NCI-H1417 (cell line): ENCODE results near the gene TRIP6.

Experiments used
- DNase-seq, 3 experiments: peaks; one replicate each; lab custom pipeline; 2025; lab: John Stamatoyannopoulos, UW

The TRIP6 gene, protein sequence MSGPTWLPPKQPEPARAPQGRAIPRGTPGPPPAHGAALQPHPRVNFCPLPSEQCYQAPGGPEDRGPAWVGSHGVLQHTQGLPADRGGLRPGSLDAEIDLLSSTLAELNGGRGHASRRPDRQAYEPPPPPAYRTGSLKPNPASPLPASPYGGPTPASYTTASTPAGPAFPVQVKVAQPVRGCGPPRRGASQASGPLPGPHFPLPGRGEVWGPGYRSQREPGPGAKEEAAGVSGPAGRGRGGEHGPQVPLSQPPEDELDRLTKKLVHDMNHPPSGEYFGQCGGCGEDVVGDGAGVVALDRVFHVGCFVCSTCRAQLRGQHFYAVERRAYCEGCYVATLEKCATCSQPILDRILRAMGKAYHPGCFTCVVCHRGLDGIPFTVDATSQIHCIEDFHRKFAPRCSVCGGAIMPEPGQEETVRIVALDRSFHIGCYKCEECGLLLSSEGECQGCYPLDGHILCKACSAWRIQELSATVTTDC

DNA sequence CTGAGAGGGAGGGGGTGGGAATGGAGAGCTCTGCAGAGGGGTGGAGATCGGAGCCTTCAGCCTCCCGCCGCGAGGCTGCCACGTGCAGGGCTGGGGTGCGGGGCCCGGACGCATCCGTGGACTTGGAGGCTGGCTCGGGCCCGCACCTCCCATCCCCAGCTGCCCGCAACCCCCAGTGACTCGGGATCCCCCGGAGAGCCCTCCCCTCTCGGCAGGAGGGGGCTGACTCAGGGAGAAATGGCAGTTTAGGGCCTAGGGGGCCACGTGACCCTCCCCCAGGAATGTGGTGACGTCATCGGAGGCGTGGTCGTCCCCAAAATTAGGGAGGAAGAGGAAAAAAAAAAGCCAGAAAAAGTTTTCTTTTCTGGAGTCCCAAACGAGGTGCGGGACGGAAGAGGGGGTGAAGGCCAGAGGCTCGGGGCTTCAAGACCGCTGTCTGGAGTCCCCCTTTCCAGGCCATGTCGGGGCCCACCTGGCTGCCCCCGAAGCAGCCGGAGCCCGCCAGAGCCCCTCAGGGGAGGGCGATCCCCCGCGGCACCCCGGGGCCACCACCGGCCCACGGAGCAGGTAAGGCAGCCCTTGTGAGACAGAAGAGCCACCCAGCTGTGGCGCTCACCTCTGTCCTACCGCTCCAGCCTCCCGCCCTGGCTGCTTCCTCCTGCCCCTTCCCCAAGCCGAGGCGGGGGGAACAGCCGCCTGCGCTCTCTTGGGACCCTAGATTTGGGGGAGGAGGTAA, at the start of gene TRIP6:
Gene TRIP6, plus strand, starts transcription at position 348 of the 736 bp plus-strand sequence. Its CDS starts 111 bp downstream, at position 459.
- DNase-seq = peak in 2 of 3 experiments; percentile 39 to 46

- DNase-seq = no peak
These were observed 48.8 kb upstream of the TRIP6 start for GRCh38 chr7:100818366-100818765.

- DNase-seq = no peak
These were observed 48.4 kb upstream of the TRIP6 start for GRCh38 chr7:100818825-100819224.

GRCh38 chr7:100819586-100819985, 47.6 kb upstream of the TRIP6 start:
- no peak for DNase-seq

DNA sequence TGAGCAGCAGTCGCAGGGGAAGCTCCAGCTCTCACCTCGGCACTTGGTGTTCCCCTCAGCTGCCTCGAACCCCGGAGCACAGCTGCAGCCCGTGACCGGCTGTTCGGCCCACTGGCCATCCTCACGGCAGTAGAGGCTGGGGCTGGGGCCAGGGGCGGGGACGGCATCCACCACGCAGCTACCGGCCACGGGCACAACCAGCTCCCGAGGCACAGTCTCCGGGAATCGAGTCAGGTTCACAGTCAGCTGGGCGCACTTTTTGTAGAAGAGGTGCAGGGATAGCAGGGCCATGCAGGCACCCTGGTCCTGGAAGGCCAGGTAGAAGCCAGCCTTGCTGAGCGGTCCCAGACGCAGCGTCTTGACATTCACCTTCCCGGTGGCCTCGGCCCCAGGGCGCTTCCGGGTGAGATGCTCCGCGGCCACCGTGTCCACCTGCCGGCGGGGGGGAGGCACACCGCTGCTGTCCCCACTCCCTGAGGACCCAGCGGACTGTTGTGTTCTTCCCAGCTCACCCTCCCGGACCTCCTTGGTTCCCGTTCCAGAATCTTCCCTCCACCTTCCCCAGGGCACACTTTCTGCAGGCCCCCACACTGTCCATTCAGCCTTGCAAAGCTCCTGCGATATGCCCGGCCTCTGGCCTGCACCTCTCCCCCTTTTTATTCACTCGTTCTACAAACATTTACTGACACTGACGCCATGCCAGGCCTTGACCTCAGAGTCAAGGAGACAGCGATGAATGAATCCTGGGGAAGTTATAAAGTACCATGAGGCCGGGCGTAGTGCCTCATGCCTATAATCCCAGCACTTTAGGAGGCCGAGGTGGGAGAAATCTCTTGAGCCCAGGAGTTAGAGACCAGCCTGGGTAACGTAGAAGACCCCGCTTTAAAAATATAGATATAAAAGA, 44.7 kb upstream of the TRIP6 start:
- no peak for DNase-seq

DNA sequence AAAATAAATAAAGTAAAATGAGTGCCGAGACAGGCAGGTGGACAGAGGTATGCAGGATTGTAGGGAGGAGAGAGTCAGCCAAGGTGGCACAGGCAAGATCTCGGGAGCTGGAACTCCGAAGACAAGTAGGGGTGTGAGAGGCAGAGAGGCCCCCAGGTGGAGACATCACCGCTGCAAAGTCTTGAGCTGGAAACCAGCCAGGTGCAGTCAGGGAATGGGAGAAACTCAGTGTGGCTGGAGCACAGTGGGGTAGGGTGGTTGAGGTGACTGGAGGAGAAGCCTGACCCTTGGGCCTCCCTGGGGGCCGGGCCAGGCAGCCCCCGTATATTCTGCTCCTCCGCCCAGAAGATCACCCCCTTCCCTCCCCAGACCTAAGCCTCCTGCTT, 44.1 kb upstream of the TRIP6 start:
- no peak for DNase-seq

DNA sequence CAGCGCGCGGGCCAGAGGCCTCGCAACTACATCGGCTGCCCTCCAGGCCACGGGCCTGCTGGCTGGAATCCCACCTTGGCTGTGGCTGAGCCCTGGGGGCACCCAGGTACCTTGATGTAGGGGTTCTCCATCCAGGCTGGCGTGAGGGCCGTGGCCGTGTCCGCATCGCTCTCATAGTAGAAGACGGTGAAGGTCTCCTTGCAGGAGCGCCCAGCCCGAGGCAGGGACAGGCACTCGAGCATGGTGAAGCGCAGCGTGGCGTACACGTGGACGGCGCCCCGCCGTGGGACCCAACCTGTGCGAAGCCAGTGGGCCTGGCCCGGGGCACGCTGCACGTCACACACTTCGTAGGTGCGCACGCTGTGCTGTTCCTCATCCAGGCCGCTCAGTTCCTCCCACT, 43.7 kb upstream of the TRIP6 start:
- no peak for DNase-seq

DNA sequence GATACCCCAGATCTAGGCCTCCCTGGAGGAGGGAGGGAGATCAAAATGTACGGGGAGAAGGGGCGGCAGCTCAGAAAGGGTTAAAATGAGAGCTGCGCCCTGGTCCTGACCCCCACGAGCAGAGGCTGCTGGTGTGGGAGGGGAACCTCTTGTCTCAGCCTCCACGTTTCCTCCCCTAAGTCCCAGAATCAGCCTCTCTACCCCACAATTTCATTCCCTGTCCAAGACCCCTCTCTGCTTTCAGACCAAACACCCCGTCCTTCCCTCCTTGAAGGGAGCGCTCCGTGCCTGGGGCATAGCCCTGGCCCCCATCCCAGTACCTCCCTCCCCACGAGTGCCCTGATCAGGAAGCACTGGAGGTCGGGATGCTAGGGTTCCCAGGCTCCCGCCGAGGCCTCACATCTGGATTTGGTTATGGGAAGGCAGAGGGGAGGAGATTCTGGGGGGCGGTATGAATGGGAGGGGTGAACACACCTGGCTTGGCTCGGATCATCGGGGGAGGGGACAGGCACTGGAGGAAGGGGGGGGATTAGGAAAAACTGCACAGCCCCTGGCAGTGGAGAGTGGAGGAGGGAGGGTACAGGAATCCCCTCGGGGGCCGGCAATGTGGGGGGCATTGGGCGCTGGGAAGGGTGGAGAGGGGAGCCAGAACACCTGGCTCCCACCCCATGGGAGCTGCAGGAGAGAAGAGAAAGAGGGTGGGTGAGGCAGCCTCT, 42.5 kb upstream of the TRIP6 start:
- DNase-seq = no peak

DNA sequence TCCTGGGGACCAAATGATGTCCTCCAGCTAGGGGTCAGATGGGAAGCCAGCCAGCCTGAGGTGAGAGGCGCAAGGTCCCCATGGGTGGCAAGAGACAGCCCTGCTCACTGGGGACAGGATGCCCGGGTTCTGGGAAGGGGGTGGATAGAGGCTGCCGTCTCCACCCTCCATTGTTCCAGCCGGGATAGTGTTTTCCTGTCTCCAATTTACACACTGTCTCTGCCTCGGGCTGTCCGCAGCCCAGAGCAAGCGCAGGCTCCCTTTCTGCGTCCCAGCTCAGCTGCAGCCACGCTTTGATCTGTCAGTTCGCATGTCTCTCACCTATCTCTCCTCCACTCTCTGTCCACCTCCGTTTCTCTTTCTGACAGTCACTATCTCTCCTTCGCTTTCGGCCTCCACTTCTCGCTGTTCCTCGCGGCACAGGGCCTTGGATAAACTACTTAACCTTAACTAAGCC, 41.9 kb upstream of the TRIP6 start:
- no peak for DNase-seq

- peak in 2 of 3 experiments; percentile 38 to 66 for DNase-seq
These were observed 41.3 kb upstream of the TRIP6 start for GRCh38 chr7:100825751-100826513.

- no peak for DNase-seq
These were observed 40.5 kb upstream of the TRIP6 start for GRCh38 chr7:100826514-100827329.

GRCh38 chr7:100827330-100828226, 39.6 kb upstream of the TRIP6 start, which contains the start of gene EPHB4:
Gene EPHB4 (minus strand): TSS chr7:100827523. CDS start chr7:100827030, 493 bp downstream.
- DNase-seq = peak in 2 of 3 experiments; percentile 56 to 69

GRCh38 chr7:100829150-100829716, 38.0 kb upstream of the TRIP6 start:
- no peak for DNase-seq

DNA sequence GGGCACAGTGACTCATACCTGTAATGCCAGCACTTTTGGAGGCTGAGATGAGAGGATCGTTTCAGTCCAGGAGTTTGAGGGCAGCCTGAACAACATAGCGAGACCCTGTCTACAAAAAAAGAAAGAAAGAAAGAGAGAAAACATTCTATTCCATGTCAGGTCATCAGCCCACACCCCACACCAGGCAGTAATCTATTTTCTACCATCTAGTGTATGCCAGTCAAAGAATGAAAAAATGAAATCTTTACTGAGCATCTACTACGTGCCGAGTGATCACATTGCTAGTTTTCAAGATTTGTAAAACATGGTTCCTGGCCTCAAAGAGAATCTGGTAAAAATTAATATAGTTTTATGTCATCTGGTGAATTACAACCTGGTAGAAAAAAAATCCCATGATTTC, 36.8 kb upstream of the TRIP6 start:
- DNase-seq = no peak

- no peak for DNase-seq
These were observed 34.9 kb upstream of the TRIP6 start for GRCh38 chr7:100832281-100832633.

DNA sequence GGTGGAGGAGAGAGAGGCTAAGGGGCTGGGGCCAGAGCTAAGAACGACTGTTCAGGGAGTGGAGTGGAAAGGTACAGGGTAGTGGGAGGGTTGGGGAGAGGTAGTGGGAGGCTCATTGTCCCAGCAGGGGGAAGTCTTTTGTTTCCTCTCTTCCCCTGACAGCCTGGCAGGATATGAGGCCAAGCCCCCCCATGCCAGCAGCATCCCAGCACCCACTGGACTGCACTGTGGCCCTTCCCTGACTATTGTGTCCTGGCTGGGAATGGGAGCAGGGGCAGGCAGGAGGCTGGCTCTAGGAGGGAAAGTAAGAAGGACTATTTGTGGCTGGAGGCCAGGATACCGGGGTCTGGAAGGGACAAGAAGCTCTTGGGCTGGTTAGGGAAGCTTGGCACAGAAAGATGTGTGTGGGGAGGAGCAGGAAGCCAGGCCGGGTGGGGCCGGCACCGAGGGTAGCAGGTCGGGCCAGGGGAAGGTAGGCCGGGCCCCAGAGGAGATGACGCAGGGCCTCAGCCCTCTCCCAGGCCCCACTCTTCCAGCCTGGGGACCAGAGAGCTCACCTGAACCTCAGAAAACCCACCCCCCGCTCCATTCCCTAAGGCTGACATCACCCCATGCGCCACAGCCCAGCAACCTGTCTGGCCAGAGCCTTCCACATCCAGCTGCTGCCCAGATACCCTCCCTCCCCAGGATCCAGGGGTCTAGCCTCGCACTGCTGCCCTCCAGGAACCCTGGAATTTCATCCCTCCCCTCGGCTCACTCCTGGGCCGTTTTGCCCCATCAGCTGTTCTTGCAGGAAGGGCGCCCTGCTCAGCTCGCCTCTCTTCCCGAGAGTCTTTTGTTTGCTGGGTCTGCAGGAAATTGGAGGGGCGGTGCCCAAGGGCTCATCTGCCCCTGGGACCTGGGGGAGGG, 31.0 kb upstream of the TRIP6 start:
- no peak for DNase-seq

DNA sequence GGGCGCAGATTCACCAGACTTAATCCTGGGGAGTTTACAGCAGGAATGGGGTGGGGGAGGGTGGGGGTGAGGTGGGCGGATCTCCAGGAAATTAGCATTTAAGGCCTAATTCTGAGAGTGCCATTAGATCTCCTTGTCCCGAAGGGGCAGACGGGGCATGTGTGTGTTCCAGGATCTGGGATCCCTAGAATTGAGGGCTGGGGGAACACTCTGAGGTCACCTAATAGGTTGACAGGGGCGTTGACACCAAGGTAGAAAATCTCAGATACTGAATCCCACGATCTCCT, 30.4 kb upstream of the TRIP6 start:
- DNase-seq = no peak
